Activated CD8-positive, alpha-beta T cell treated with anti-CD3 and anti-CD28 coated beads for 36 hours (primary cell): ENCODE results near the gene ASAP3. TPM values are rescaled to one million over a fixed set of nuclear protein-coding genes. Genes with fewer than 3 reads are reported as not detected.

Experiments used
- ATAC-seq: fragments of 200-7000 bp; cut with Tn5 transposase; one replicate; pipeline ENCODE4 v1.10.0; 2021; ENCODE audit warnings: mild to moderate bottlenecking, moderate library complexity
- CTCF ChIA-PET: fragments of 350-600 bp; sonication (Branson Sonifier 250); formaldehyde crosslinking; loops from one replicate; lab custom pipeline; 2021; ENCODE audit warnings: antibody characterized with exemption; lab: Charles Lee
- POLR2A ChIA-PET: fragments of 350-600 bp; sonication (Branson Sonifier 250); formaldehyde crosslinking; loops from one replicate; lab custom pipeline; 2021; ENCODE audit warnings: antibody characterized with exemption; lab: Charles Lee
- DNase-seq: peaks from one replicate; pipeline ENCODE4 v3.0.0-alpha.2; 2020
- H3K27ac Mint-ChIP-seq: one replicate; pipeline ENCODE4 v1.8.0; 2021; ENCODE audit warnings: mild to moderate bottlenecking, mixed read lengths
- H3K27me3 Mint-ChIP-seq: one replicate; pipeline ENCODE4 v1.8.0; 2021; ENCODE audit warnings: mixed read lengths
- H3K36me3 Mint-ChIP-seq: one replicate; pipeline ENCODE4 v1.8.0; 2021; ENCODE audit warnings: low read depth, mixed read lengths
- H3K4me1 Mint-ChIP-seq: one replicate; pipeline ENCODE4 v1.8.0; 2021; ENCODE audit warnings: low read depth, mixed read lengths
- H3K4me3 Mint-ChIP-seq: one replicate; pipeline ENCODE4 v1.8.0; 2021; ENCODE audit warnings: mild to moderate bottlenecking, moderate library complexity, mixed read lengths
- H3K9me3 Mint-ChIP-seq: one replicate; pipeline ENCODE4 v1.8.0; 2021; ENCODE audit warnings: mixed read lengths
- CTCF ChIP-seq: fragments of 200-600 bp; IDR thresholded peaks from one replicate; pipeline ENCODE4 v1.8.0; 2022; ENCODE audit warnings: antibody characterized with exemption, mild to moderate bottlenecking
- intact Hi-C: fragments of 100-400 bp; cut with micrococcal nuclease; formaldehyde crosslinking; loops from one replicate; pipeline ENCODE4 v1.10.0; 2022
- total RNA-seq, 2 experiments: library from RNA; stranded (reverse); gene quantifications; one replicate each; pipeline ENCODE4 v1.2.3, GENCODE V29; 2021

The ASAP3 gene
- total RNA-seq, 2 experiments from 2014 or later = 0.29 to 0.74 TPM

- ATAC-seq = no peak
- DNase-seq = no peak
- no peak overlapping the region for H3K4me3 Mint-ChIP-seq
- no peaks in the 10 kb centered on the region for H3K36me3 Mint-ChIP-seq
- ChIA-PET POLR2A (interaction anchor here (1.0 to 1.8 kb wide), 2 partner anchors 11 to 57 kb away, joined by 3 to 6 read pairs; partner anchors contain the start of gene HNRNPR), CTCF (interaction anchor here (1.0 to 3.5 kb wide), 3 partner anchors 17 to 57 kb away, joined by 3 to 18 read pairs (median 3); partner anchors contain the start of gene HNRNPR)
- no peak overlapping the region for H3K27ac Mint-ChIP-seq
- peaks cover 4% of the 10 kb centered on the region for H3K4me1 Mint-ChIP-seq
- H3K9me3 Mint-ChIP-seq = no peaks in the 10 kb centered on the region
- intact Hi-C loops = no loop called here
- TF ChIP-seq CTCF = no peak
- H3K27me3 Mint-ChIP-seq = no peaks in the 10 kb centered on the region
Measured at GRCh38 chr1:23401313-23401712, 82.7 kb downstream of the ASAP3 start.

GRCh38 chr1:23400324-23401114 lies 83.5 kb downstream of the ASAP3 start:
- Mint-ChIP-seq H3K9me3 (no peaks in the 10 kb centered on the region), H3K27ac (no peak overlapping the region), H3K27me3 (no peaks in the 10 kb centered on the region), H3K36me3 (no peaks in the 10 kb centered on the region), H3K4me3 (no peak overlapping the region), H3K4me1 (peaks cover 8% of the 10 kb centered on the region)
- DNase-seq (no peak), ATAC-seq (no peak)
- ChIA-PET POLR2A (interaction anchor here (0.7 to 1.8 kb wide), 4 partner anchors 9 to 56 kb away, joined by 3 to 6 read pairs (median 3); partner anchors contain the start of gene HNRNPR), CTCF (interaction anchor here (1.0 kb wide), 1 partner anchor 18 kb away, joined by 3 read pairs; no protein-coding TSS in a partner anchor)
- intact Hi-C loops = no loop called here
- no peak for TF ChIP-seq CTCF

- Mint-ChIP-seq H3K27ac (no peak overlapping the region), H3K27me3 (no peaks in the 10 kb centered on the region), H3K4me3 (no peak overlapping the region), H3K9me3 (no peaks in the 10 kb centered on the region), H3K36me3 (no peaks in the 10 kb centered on the region), H3K4me1 (peaks cover 7% of the 10 kb centered on the region)
- ATAC-seq (no peak), DNase-seq (no peak)
- CTCF ChIA-PET = no interaction called here
- POLR2A ChIA-PET = no interaction called here
- no peak for TF ChIP-seq CTCF
- intact Hi-C loops = no loop called here
Measured at GRCh38 chr1:23399229-23399628, 84.8 kb downstream of the ASAP3 start.

- no peaks in the 10 kb centered on the region for H3K9me3 Mint-ChIP-seq
- ChIA-PET POLR2A (interaction anchor here (1.0 kb wide), 1 partner anchor 25 kb away, joined by 3 read pairs; no protein-coding TSS in a partner anchor), CTCF (no interaction called here)
- H3K27me3 Mint-ChIP-seq = no peaks in the 10 kb centered on the region
- H3K4me3 Mint-ChIP-seq = no peak overlapping the region
- ATAC-seq = no peak
- intact Hi-C loops = no loop called here
- no peaks in the 10 kb centered on the region for H3K36me3 Mint-ChIP-seq
- TF ChIP-seq CTCF = no peak
- H3K27ac Mint-ChIP-seq = no peak overlapping the region
- peaks cover 4% of the 10 kb centered on the region for H3K4me1 Mint-ChIP-seq
- no peak for DNase-seq
Measured at GRCh38 chr1:23397908-23398307, 86.1 kb downstream of the ASAP3 start.

- ChIA-PET CTCF (no interaction called here), POLR2A (no interaction called here)
- H3K27me3 Mint-ChIP-seq = no peaks in the 10 kb centered on the region
- H3K4me1 Mint-ChIP-seq = peaks cover 4% of the 10 kb centered on the region
- no peak for ATAC-seq
- TF ChIP-seq CTCF = no peak
- H3K4me3 Mint-ChIP-seq = no peak overlapping the region
- no peak overlapping the region for H3K27ac Mint-ChIP-seq
- H3K9me3 Mint-ChIP-seq = no peaks in the 10 kb centered on the region
- intact Hi-C loops = no loop called here
- H3K36me3 Mint-ChIP-seq = no peaks in the 10 kb centered on the region
- no peak for DNase-seq
Measured at GRCh38 chr1:23396380-23396779, 87.6 kb downstream of the ASAP3 start.
